SU-DHL-6 (cell line): ENCODE results near the gene BCAP31.

Experiments used
- H2AFZ ChIP-seq: fragments of 200-600 bp; sonication (generic); 2 replicates; pipeline ENCODE4 v1.6.1; 2014; ENCODE audit warnings: low read depth, mild to moderate bottlenecking, moderate library complexity, mixed read lengths, antibody characterized with exemption, low read length; ENCODE audit not compliant: severe bottlenecking
- H3F3A ChIP-seq: fragments of 200-600 bp; shearing (Covaris generic); 2 replicates; pipeline ENCODE4 v1.6.0; 2016; ENCODE audit warnings: antibody characterized with exemption, mild to moderate bottlenecking; ENCODE audit not compliant: insufficient read depth
- H3K27ac ChIP-seq: fragments of 200-600 bp; sonication (generic); 2 replicates; pipeline ENCODE4 v1.5.1; 2016; ENCODE audit warnings: low read depth, mild to moderate bottlenecking, low read length, moderate library complexity, mixed read lengths
- H3K27me3 ChIP-seq: fragments of 200-600 bp; sonication (generic), shearing (Covaris generic); 2 replicates; pipeline ENCODE4 v1.6.0; 2014; ENCODE audit warnings: mild to moderate bottlenecking, low read length
- H3K36me3 ChIP-seq: fragments of 200-600 bp; sonication (generic); 2 replicates; pipeline ENCODE4 v1.6.1; 2014; ENCODE audit warnings: mild to moderate bottlenecking, low read length, mixed read lengths
- H3K4me2 ChIP-seq: fragments of 300-600, 200-600 bp; shearing (Covaris generic), sonication (generic); 2 replicates; pipeline ENCODE4 v1.6.0; 2014; ENCODE audit warnings: low read length, low read depth, mild to moderate bottlenecking; ENCODE audit not compliant: poor library complexity, severe bottlenecking
- H3K4me3 ChIP-seq: fragments of 200-600 bp; sonication (generic); 2 replicates; pipeline ENCODE4 v1.5.1; 2014; ENCODE audit warnings: antibody characterized with exemption, low read length, mild to moderate bottlenecking, mixed read lengths; ENCODE audit not compliant: insufficient read depth, poor library complexity, severe bottlenecking
- H3K79me2 ChIP-seq: fragments of 200-600 bp; sonication (generic); 2 replicates; pipeline ENCODE4 v1.6.1; 2014; ENCODE audit warnings: mild to moderate bottlenecking, low read length, moderate library complexity; ENCODE audit not compliant: insufficient read depth
- H3K9ac ChIP-seq: fragments of 200-600 bp; sonication (generic); 2 replicates; pipeline ENCODE4 v1.7.0; 2014; ENCODE audit warnings: mild to moderate bottlenecking, low read length
- H3K9me2 ChIP-seq: fragments of 200-600 bp; sonication (generic); replicated peaks from 2 replicates; pipeline ENCODE4 v1.6.1; 2014; ENCODE audit warnings: low read length; ENCODE audit not compliant: insufficient read depth
- H3K9me3 ChIP-seq: fragments of 200-600 bp; sonication (generic); 2 replicates; pipeline ENCODE4 v1.6.1; 2014; ENCODE audit warnings: low read length, mixed read lengths; ENCODE audit not compliant: insufficient read depth
- H4K20me1 ChIP-seq: fragments of 200-600 bp; sonication (generic); 2 replicates; pipeline ENCODE4 v1.6.1; 2014; ENCODE audit warnings: low read depth, mild to moderate bottlenecking, antibody characterized with exemption, low read length, moderate library complexity, mixed read lengths
- EZH2phosphoT487 ChIP-seq: fragments of 200-600 bp; sonication (generic), shearing (Covaris generic); conservative IDR thresholded peaks from 2 replicates; pipeline ENCODE4 v1.6.1; 2018; ENCODE audit warnings: mild to moderate bottlenecking, antibody characterized with exemption, low read length, moderate library complexity, mixed read lengths
- TF ChIP-seq, protein P1 (sequence below): fragments of 200-600 bp; sonication (generic); IDR thresholded peaks from one replicate; pipeline ENCODE4 v1.5.1; 2017; ENCODE audit warnings: antibody characterized with exemption, mild to moderate bottlenecking, low read length, moderate library complexity; ENCODE audit not compliant: insufficient read depth, poor library complexity, severe bottlenecking

The BCAP31 gene

DNA sequence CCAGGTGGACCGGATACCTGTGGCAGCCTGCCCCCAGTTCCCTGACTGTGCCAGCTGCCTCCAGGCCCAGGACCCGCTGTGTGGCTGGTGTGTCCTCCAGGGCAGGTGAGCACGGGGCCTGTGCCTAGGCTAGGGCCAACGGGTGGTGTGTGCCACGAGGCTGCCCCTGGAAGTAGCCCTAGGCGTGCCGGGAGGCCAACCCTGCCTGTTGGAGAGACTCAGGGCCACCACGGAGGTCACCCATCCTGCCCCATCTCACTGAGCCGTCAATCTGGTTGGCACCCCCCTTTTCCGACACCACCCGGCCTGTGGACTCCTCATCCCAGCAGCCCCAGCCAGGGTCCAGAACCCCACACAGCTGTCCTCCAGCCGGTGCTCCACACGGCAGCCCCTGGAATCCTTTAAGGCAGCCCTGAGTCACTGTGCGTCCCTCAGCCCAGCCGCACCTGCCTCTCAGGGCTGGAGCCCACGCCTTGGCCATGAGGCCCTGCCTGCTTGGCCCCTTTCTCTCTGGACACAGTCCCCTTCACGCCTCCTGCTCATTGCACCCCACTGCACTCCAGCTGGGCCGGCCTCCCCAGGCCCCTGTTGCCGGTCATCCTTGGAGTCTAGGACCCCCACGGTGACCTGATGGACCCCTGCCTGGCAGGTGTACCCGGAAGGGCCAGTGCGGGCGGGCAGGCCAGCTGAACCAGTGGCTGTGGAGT, 45.1 kb upstream of the BCAP31 start:
- H3K79me2 ChIP-seq: no peaks in the 10 kb centered on the region
- H2AFZ ChIP-seq: no peak overlapping the region
- TF ChIP-seq, protein P1, sequence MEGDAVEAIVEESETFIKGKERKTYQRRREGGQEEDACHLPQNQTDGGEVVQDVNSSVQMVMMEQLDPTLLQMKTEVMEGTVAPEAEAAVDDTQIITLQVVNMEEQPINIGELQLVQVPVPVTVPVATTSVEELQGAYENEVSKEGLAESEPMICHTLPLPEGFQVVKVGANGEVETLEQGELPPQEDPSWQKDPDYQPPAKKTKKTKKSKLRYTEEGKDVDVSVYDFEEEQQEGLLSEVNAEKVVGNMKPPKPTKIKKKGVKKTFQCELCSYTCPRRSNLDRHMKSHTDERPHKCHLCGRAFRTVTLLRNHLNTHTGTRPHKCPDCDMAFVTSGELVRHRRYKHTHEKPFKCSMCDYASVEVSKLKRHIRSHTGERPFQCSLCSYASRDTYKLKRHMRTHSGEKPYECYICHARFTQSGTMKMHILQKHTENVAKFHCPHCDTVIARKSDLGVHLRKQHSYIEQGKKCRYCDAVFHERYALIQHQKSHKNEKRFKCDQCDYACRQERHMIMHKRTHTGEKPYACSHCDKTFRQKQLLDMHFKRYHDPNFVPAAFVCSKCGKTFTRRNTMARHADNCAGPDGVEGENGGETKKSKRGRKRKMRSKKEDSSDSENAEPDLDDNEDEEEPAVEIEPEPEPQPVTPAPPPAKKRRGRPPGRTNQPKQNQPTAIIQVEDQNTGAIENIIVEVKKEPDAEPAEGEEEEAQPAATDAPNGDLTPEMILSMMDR: no peak
- H3K4me2 ChIP-seq: no peak overlapping the region
- no peak overlapping the region for H3K27ac ChIP-seq
- H3K9me3 ChIP-seq: no peaks in the 10 kb centered on the region
- no peak overlapping the region for H3K9ac ChIP-seq
- H3K4me3 ChIP-seq: no peak overlapping the region
- H3K36me3 ChIP-seq: no peaks in the 10 kb centered on the region
- H3K9me2 ChIP-seq: no peaks in the 10 kb centered on the region
- H3K27me3 ChIP-seq: no peaks in the 10 kb centered on the region
- H4K20me1 ChIP-seq: no peaks in the 10 kb centered on the region
- H3F3A ChIP-seq: no peaks in the 10 kb centered on the region

DNA sequence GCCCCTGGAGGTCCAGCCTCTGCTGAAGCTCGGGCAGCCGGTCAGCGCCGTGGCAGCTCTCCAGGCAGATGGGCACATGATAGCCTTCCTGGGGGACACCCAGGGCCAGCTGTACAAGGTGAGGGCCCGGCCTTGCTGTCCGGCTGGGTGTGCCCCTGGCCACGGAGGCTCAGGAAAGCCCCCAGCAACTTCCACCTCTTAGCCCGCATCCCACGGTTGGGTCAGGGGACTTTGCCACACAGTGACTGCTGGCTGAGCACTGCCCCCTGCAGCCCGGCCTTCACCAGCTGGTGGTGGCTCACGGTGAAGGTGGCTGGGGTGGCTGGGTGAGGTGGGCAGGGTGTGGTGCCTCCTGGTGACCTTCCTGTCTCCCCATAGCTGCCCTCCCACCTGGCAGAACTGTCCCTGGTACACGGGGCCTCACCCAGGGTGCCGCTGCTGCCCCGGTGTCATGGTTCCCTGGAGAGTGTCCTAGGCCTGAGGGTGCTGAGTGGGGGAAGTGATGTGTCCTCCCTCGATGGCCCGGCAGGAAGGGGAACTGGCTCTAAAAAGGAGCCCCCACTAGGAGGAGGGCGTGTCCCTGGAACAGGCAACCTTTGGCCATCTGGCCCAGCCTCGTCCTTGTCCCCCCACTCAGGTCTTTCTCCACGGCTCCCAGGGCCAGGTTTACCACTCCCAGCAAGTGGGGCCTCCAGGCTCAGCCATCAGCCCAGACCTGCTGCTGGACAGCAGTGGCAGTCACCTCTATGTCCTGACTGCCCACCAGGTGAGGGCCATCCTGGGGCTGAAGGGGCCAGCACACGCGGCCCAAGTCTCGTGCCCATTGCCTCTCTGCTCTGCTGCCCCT, 44.3 kb upstream of the BCAP31 start:
- Histone ChIP-seq H2AFZ (no peak overlapping the region), H3F3A (no peaks in the 10 kb centered on the region), H3K27me3 (no peaks in the 10 kb centered on the region), H4K20me1 (no peaks in the 10 kb centered on the region), H3K9me2 (no peaks in the 10 kb centered on the region), H3K4me2 (no peak overlapping the region), H3K79me2 (no peaks in the 10 kb centered on the region), H3K9ac (no peak overlapping the region), H3K9me3 (no peaks in the 10 kb centered on the region), H3K27ac (no peak overlapping the region), H3K4me3 (no peak overlapping the region), H3K36me3 (no peaks in the 10 kb centered on the region)
- no peak for TF ChIP-seq EZH2phosphoT487
- TF ChIP-seq, protein P1: no peak

DNA sequence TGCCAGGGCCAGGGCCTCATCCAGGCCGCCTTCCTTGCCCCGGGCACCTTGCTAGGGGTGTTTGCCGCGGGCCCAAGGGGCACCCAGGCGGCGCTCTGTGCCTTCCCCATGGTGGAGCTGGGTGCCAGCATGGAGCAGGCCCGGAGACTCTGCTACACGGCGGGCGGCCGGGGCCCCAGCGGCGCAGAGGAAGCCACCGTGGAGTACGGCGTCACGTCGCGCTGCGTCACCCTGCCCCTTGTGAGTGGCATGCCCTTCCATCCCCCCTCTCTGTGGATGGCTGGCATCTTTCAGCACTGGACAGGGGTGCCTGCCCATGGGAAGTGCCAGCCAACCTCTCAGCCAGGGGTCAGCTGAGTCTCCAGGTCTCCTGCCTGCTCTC, 43.5 kb upstream of the BCAP31 start:
- no peaks in the 10 kb centered on the region for H3K79me2 ChIP-seq
- TF ChIP-seq, protein P1: no peak
- TF ChIP-seq EZH2phosphoT487: no peak

More for the DNA sequence above, 43.5 kb upstream of the BCAP31 start:
- H3K36me3 ChIP-seq: no peaks in the 10 kb centered on the region
- H3K9me2 ChIP-seq: no peaks in the 10 kb centered on the region
- H2AFZ ChIP-seq: no peak overlapping the region
- no peak overlapping the region for H3K9ac ChIP-seq
- H4K20me1 ChIP-seq: no peaks in the 10 kb centered on the region
- H3K27ac ChIP-seq: no peak overlapping the region
- H3K9me3 ChIP-seq: no peaks in the 10 kb centered on the region
- H3K27me3 ChIP-seq: no peaks in the 10 kb centered on the region
- H3K4me2 ChIP-seq: no peak overlapping the region
- H3F3A ChIP-seq: no peaks in the 10 kb centered on the region
- H3K4me3 ChIP-seq: no peak overlapping the region
